Endothelial cell of umbilical vein (primary cell): ENCODE data around the gene SPAG8. TPM values are rescaled to one million over a fixed set of nuclear protein-coding genes. Genes with fewer than 3 reads are reported as not detected.

ENCODE experiments used
- BruUV-seq: library from RNA; stranded (reverse); fragments of 400-500 nt; replicated peaks from 2 replicates; lab custom pipeline; 2021; lab: Mats Ljungman, UMichigan
- CTCF ChIA-PET: fragments of 300-600, 350-600 bp; sonication (Branson Sonifier 250); formaldehyde crosslinking; loops from one replicate; lab custom pipeline; 2021; ENCODE audit warnings: antibody characterized with exemption, inconsistent platforms; lab: Charles Lee
- POLR2A ChIA-PET: fragments of 300-600, 350-600 bp; sonication (Branson Sonifier 250); formaldehyde crosslinking; loops from one replicate; lab custom pipeline; 2021; ENCODE audit warnings: antibody characterized with exemption, inconsistent platforms; lab: Charles Lee
- DNase-seq: peaks from one replicate; pipeline ENCODE4 v3.0.0-alpha.2; 2011; ENCODE audit warnings: low read depth, low spot score
- FAIRE-seq: peaks from 2 replicates; lab custom pipeline; 2011; peaks lifted over from hg19 to GRCh38; lab: Jason Lieb, UNC
- H2AFZ ChIP-seq: 2 replicates; pipeline ENCODE4 v1.6.0; 2012; ENCODE audit warnings: low read depth, low read length, control low read depth, inconsistent platforms
- H3K27ac ChIP-seq: 2 replicates; pipeline ENCODE4 v1.5.1; 2011; ENCODE audit warnings: low read depth, mild to moderate bottlenecking, control low read depth, low read length, moderate library complexity; ENCODE audit not compliant: insufficient read depth
- H3K27me3 ChIP-seq, 2 experiments: 2 replicates each; pipeline versions ENCODE4 v1.6.0 to v1.6.1; 2011; ENCODE audit warnings: low read length in 2 of 2, mixed read lengths in 1 of 2; ENCODE audit not compliant: control insufficient read depth in 2 of 2, insufficient read depth in 2 of 2
- H3K36me3 ChIP-seq, 2 experiments: 2 replicates in 1 of 2; 3 replicates in 1 of 2; pipeline ENCODE4 v1.5.1; 2011; ENCODE audit warnings: low read length in 2 of 2, mild to moderate bottlenecking in 1 of 2, moderate library complexity in 1 of 2; ENCODE audit not compliant: control insufficient read depth in 2 of 2, insufficient read depth in 2 of 2; ENCODE audit errors: extremely low read depth in 1 of 2
- H3K4me1 ChIP-seq: 3 replicates; pipeline ENCODE4 v1.5.1; 2011; ENCODE audit warnings: mild to moderate bottlenecking, low read length; ENCODE audit not compliant: control insufficient read depth, insufficient read depth; ENCODE audit errors: extremely low read depth
- H3K4me2 ChIP-seq: 2 replicates; pipeline ENCODE4 v1.6.1; 2011; ENCODE audit warnings: low read length, control low read depth, mixed read lengths; ENCODE audit not compliant: insufficient read depth
- H3K4me3 ChIP-seq, 3 experiments: fragments of 200-600 bp in 1 of 3; sonication (generic), shearing (Covaris generic) in 1 of 3; replicated peaks in 1 of 3; 2 replicates each; pipeline ENCODE4 v1.5.1; 2011 to 2016; ENCODE audit warnings: control low read depth in 3 of 3, low read length in 3 of 3, mild to moderate bottlenecking in 2 of 3, inconsistent platforms in 1 of 3, low read depth in 1 of 3, moderate library complexity in 1 of 3; ENCODE audit not compliant: insufficient read depth in 1 of 3
- H3K79me2 ChIP-seq: 2 replicates; pipeline ENCODE4 v1.6.0; 2012; ENCODE audit warnings: low read length, inconsistent platforms; ENCODE audit not compliant: control insufficient read depth, insufficient read depth
- H3K9ac ChIP-seq: replicated peaks from 2 replicates; pipeline ENCODE3; 2011; ENCODE audit warnings: low read length, control low read depth; ENCODE audit not compliant: insufficient read depth; ENCODE audit errors: extremely low read depth
- H3K9me1 ChIP-seq: replicated peaks from 3 replicates; pipeline ENCODE4 v1.6.0; 2011; ENCODE audit warnings: mild to moderate bottlenecking, low read length; ENCODE audit not compliant: control insufficient read depth, insufficient read depth; ENCODE audit errors: extremely low read depth
- H3K9me3 ChIP-seq: replicated peaks from 2 replicates; pipeline ENCODE4 v1.5.1; 2012; ENCODE audit warnings: low read length, inconsistent platforms; ENCODE audit not compliant: control insufficient read depth, insufficient read depth
- H4K20me1 ChIP-seq: replicated peaks from 2 replicates; pipeline ENCODE3; 2011; ENCODE audit warnings: mild to moderate bottlenecking, low read length; ENCODE audit not compliant: control insufficient read depth, insufficient read depth; ENCODE audit errors: extremely low read depth
- CTCF ChIP-seq, 2 donors: IDR thresholded peaks; 1 replicate in 1 of 2; 2 replicates in 1 of 2; pipeline ENCODE4 v1.5.1; 2011; ENCODE audit warnings: low read length in 2 of 2, mild to moderate bottlenecking in 2 of 2, moderate library complexity in 2 of 2, control low read depth in 1 of 2, inconsistent platforms in 1 of 2, low read depth in 1 of 2; ENCODE audit not compliant: insufficient read depth in 1 of 2; ENCODE audit errors: extremely low read depth in 1 of 2
- EZH2 ChIP-seq: IDR thresholded peaks from 2 replicates; pipeline ENCODE4 v1.6.1; 2012; ENCODE audit warnings: borderline replicate concordance, low read depth, mild to moderate bottlenecking, moderate library complexity, low read length, inconsistent platforms; ENCODE audit not compliant: severe bottlenecking
- FOS ChIP-seq: IDR thresholded peaks from 2 replicates; pipeline ENCODE4 v1.6.1; 2011; ENCODE audit warnings: mild to moderate bottlenecking, low read length, moderate library complexity, borderline replicate concordance; ENCODE audit not compliant: insufficient read depth
- GATA2 ChIP-seq: IDR thresholded peaks from 2 replicates; pipeline ENCODE4 v1.7.0; 2011; ENCODE audit warnings: low read depth, mild to moderate bottlenecking, moderate library complexity, mixed read lengths, low read length; ENCODE audit not compliant: insufficient read length, insufficient read depth
- JUN ChIP-seq: IDR thresholded peaks from 2 replicates; pipeline ENCODE4 v1.6.1; 2011; ENCODE audit warnings: borderline replicate concordance, low read depth; ENCODE audit not compliant: insufficient read length, insufficient read depth
- MYC ChIP-seq: IDR thresholded peaks from one replicate; pipeline ENCODE4 v1.6.1; 2011; ENCODE audit warnings: mild to moderate bottlenecking, low read depth, low read length
- POLR2A ChIP-seq: IDR thresholded peaks from 2 replicates; pipeline ENCODE4 v1.6.1; 2012; ENCODE audit warnings: low read depth, mild to moderate bottlenecking, control low read depth, low read length
- POLR2AphosphoS5 ChIP-seq: IDR thresholded peaks from 2 replicates; pipeline ENCODE4 v1.6.1; 2012; ENCODE audit warnings: low read depth, mild to moderate bottlenecking, control low read depth, low read length, moderate library complexity; ENCODE audit not compliant: insufficient read depth
- dilution Hi-C: fragments of 300-500 bp; cut with MboI; formaldehyde crosslinking; loops from one replicate; pipeline ENCODE4 v1.15.0; 2019; ENCODE audit warnings: low sequenced_read_pairs; ENCODE audit not compliant: extremely low pct_ligation_motif_present
- intact Hi-C: fragments of 100-400 bp; cut with micrococcal nuclease; formaldehyde crosslinking; loops from one replicate; pipeline ENCODE4 v1.10.0; 2022
- polyA plus RNA-seq, 4 experiments: library from polyadenylated mRNA; depleted of rRNA in 3 of 4; stranded (reverse) in 3 of 4; unstranded in 1 of 4; fragments of >200 nt; gene quantifications; 2 replicates each; pipeline versions ENCODE4 v1.2.1 to v1.2.3, GENCODE V29; 2011 to 2012; ENCODE audit warnings: missing spikeins in 1 of 4
- total RNA-seq: library from RNA; stranded (reverse); gene quantifications from 2 replicates; pipeline ENCODE4 v1.2.3, GENCODE V29; 2021
- TF ChIP-seq, protein P1 (sequence below): IDR thresholded peaks from 2 replicates; pipeline ENCODE4 v1.6.1; 2011; ENCODE audit not compliant: insufficient read depth, insufficient read length

Gene SPAG8
- total and polyA plus RNA-seq, 2 donors (not counting 3 experiments of a cell fraction or from before 2014, with no cell fraction given): 0.21 to 0.69 TPM

- no TSS peak for BruUV-seq
- dilution Hi-C loops: no loop called here
- Histone ChIP-seq H3K27me3 (peaks cover 18 to 48% of the 10 kb centered on the region in 2 experiments), H3K4me2 (no peak overlapping the region), H3K4me1 (no peaks in the 10 kb centered on the region), H3K9ac (no peak overlapping the region), H3K9me1 (no peaks in the 10 kb centered on the region), H2AFZ (no peak overlapping the region), H3K4me3 (no peak overlapping the region), H3K36me3 (no peaks in the 10 kb centered on the region), H3K9me3 (no peaks in the 10 kb centered on the region), H3K79me2 (no peaks in the 10 kb centered on the region), H4K20me1 (no peaks in the 10 kb centered on the region), H3K27ac (no peak overlapping the region)
- no peak for FAIRE-seq
- CTCF ChIA-PET: interaction anchor here (1.0 to 4.8 kb wide), 4 partner anchors 11 to 70 kb away, joined by 3 to 27 read pairs (median 14); partner anchors contain the start of gene OR13J1
- POLR2A ChIA-PET: no interaction called here
- intact Hi-C loops: no loop called here
- TF ChIP-seq EZH2 (no peak), JUN (no peak), GATA2 (no peak), MYC (no peak), CTCF (IDR thresholded peaks at IDR 0.05; ENCODE audit: extremely low read depth in 1 of 2, insufficient read depth in 1 of 2, low read depth in 1 of 2, low read length in 2 of 2) (no peak), POLR2A (no peak), POLR2AphosphoS5 (no peak), FOS (no peak)
- TF ChIP-seq, protein P1, sequence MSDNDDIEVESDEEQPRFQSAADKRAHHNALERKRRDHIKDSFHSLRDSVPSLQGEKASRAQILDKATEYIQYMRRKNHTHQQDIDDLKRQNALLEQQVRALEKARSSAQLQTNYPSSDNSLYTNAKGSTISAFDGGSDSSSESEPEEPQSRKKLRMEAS: no peak
- no peak for DNase-seq
Observed at GRCh38 chr9:35859990-35860339, 47.9 kb upstream of the SPAG8 start.
